ENCODE measurements around the gene AADAT. TPM values are rescaled to one million over a fixed set of nuclear protein-coding genes. Genes with fewer than 3 reads are reported as not detected.
"Not testable (repeated sequence)": the region's sequence is repeated elsewhere in the genome, so short reads cannot be mapped to it uniquely, and the experiment has no call there.

Gene AADAT
- 6.0 TPM for total RNA-seq (ENCODE audit: insufficient read depth, low replicate concordance)

DNA sequence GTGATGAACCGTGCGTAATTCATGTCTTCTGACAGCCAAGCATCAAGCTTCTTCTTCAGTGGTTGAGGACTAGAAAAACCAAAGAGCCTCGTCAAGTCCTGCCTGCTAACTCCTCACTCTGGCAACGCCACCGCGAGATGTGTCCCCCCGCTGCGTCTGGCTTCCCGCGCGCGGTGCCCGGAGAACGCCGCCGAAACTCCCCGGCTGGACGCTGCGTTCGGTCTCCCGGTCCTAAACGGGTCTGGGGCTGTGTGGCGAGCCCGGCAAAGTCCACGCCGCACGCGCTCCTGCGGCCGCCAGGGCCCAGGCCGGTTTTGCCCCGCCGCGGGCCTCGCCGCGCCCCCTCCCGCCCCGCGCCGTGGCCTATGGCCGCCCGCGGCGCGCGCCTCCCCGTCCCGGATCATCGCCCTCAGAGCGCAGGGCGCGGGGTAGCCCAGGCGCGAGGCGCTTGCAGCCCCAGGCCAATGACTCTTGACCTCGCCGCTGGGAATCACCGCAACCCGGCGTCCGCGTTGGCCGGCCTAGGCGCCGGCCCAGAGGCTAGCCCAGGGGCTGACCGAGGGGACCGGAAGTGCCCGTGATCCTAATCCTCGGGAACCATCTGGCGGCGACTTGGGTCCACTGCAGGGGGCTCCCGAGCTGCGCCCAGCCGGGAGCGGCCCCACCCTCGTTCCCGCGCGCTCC is at the start of gene AADAT:
Gene AADAT, minus strand, starts transcription at position 289 of the 684 bp plus-strand sequence. Its CDS starts 266 bp downstream, at position 23.
- DNase-seq (ENCODE audit: low spot score): peak; percentile 76

DNA sequence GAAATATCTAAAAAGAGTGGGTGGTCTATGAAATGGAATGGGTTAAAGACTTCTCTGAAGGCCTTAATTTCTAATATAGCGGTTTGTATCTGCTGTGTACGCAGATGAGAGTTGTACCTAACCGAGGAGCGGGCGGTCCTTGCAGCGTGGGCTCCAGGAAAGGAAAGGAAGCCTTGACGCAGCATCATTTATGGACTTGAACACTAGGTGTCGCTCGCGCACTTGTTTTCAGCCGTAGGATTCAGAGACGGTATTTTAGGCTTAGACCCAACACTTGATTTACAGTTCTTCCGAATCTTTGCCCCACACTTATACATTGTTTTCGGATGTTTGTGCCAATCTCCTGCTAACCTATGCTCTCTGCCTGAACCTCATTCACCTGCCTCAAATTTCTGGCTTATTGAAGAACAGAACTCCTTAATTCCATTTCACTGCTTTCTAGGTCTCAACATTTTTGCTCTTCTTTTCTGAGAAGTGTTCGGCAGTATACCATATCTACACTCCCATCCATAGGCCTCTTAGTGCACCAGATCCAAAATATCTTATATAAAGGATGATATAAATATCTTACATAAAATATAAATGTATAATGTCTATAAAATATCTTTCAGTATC is 48.9 kb upstream of the AADAT start:
- DNase-seq (ENCODE audit: low spot score): peak; percentile 78

DNA sequence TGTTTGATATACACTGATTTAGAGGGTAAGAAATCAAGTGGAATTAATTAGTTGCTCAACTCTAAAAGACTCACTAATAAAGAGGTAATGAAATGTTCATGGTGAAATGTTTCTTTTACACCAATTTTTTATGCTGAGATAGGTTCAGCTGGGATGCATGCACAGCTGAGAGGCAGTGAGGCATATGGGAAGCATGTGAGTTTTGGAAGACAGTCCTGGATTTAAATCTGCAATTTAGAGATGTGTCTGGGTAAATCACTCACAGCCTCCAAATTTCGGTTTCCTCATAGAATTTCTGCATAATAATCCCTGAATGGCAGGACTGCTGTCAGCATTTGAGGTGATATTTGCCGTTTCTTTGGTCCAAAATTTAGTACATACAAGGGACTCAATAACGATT is 48.2 kb upstream of the AADAT start:
- no peak for DNase-seq (ENCODE audit: low spot score)

DNA sequence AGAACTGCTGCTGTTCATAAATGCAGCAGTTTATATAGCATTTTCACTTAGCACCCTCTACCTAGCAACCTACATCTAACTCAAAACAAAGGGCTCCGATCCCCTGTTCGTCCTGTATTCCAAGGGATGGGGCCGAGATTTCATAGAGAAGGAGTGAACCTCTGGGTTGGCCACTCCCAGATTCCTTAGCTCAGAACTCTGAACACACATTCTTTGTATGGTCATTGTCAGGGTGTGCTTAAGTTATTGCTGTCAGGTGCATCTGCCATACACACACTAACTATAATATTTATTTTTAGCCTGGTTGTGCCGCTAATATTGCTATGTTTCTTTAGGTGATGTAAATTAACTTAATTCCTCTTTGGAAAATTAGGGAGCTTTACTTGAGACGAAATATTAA is 47.7 kb upstream of the AADAT start:
- DNase-seq (ENCODE audit: low spot score): no peak

DNA sequence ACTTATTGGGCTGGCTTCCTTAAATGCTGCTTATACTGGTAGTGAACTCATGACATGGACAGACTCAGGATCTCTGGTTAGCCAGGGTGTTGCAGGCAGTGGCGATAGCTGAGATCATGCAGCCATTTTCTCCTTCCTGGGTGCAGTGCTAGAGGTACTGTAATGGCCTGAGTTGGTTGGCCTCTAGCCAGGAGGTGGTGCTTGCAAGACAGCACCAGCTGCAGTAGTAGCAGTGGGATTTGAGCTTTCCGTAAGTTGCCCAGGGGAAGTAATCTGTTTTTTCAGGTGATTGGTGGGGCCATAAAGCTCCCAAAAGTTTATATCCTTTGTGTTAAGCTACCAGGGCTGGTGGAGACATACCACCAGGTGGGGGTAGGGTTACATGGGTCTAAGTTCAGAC is 45.1 kb upstream of the AADAT start:
- DNase-seq (ENCODE audit: low spot score): no peak

DNA sequence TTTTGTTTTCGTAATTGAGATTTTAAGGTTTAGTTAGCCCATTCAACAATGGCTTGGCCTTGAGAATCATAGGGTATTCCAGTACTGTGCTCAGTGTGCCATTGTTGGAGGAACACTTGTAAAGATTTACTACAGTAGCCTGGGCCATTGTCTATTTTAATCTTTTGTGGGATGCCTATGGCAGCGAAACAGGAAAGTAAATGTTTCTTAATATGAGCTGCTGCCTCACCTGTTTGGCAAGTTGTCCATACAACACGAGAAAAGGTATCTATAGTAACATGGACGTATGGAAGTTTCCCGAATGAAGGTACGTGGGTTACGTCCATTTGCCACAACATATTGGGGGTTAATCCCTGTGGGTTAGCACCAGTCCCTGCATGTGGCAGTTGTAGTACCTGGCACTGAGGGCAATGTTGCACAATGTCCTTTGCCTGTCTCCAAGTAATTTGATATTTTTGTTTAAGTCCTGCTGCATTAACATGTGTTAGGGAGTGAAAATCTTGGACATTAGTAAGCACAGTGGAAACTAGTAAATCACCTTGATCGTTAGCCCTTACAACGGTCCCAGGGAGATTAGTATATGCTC is 38.6 kb upstream of the AADAT start:
- DNase-seq (ENCODE audit: low spot score): no peak

DNA sequence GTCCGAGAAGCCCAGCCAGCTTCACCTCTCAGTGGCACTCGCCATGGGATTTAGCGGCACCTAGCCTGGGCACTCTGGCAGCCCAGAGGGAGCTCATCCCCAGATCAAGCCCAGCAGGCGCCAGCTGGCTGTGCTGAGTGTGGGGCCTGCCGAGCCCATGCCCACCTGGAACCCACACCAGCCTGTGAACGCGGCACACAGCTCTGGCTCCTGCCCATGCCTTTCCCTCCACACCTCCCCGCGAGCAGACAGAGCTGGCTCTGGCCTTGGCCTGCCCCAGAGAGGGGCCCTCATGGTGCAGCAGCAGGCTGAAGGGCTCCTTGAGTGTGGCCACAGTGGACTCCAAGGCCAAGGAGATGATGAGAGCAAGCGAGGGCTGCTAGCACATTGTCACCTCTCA is 38.0 kb upstream of the AADAT start:
- no peak for DNase-seq (ENCODE audit: low spot score)

DNA sequence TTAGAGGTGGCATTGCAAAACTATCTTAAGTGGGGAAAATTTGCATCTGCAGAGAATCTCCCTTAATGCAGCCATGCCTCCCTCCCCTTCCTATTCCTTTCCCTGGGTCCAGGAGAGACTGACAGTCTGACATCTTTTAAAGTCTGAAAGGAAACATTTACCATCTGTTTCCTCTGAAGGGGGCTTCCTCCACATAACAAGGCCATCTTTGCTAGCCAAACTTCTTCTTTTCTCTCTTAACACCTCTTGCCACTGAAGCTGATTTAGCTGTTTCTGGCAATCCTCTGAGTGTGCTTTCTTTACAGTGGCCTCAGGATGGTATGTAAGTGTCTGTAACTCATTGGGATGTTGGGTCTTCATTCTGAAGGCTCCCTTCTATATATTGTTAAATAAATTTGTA is 34.6 kb upstream of the AADAT start:
- DNase-seq (ENCODE audit: low spot score): no peak

DNA sequence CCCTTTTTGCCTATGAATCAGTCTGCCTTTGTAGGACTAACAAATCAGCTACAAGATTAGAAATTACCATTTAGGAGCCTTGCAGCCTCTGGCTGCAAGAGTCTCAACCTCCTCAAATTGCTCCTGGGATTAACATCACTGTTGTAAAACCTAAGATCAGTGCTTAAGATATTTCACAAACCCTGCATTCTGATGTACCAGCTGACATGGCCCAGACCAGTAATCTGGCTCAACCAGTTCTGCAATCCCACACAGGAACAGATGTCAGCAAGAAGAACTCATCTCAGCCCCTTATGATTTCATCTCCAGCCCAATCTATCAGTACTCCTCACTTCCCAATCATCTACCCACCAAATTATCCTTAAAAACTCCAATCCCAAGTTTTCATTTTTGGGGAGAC is 32.5 kb upstream of the AADAT start:
- peak; percentile 63 for DNase-seq (ENCODE audit: low spot score)

DNA sequence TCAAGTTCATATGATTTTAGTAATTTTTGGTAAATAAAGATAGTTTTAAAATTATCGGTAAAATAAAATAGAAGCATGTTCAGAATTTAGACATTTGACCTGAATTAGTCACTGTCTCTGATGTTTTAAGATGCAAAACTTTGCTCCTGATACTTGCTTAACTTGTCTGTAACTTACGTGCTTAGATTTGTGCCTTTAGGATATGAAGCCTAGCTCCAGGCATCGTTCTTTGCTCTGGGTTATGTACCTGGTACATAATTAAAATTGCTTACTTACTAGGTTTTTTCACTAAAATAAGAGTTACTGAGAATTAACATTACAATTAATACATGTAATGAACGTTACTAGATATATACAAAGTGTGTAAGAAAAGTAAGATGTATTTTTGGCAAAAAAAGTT is 24.9 kb upstream of the AADAT start:
- DNase-seq (ENCODE audit: low spot score): peak; percentile 14

DNA sequence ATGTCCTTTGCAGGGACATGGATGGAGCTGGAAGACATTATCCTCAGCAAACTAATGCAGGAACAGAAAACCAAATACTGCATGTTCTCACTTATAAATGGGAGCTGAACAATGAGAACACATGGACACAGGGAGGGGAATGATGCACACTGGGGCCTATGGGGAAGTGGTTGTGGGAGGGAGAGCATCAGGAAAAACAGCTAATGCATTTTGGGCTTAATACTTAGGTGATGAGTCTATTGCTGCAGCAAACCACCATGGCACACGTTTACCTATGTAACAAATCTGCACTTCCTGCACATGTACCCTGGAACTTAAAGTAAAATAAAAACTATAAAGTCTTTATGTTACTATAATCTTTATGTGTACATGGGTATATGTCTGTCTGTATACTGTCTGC is 24.4 kb upstream of the AADAT start:
- DNase-seq (ENCODE audit: low spot score): not testable (repeated sequence)

DNA sequence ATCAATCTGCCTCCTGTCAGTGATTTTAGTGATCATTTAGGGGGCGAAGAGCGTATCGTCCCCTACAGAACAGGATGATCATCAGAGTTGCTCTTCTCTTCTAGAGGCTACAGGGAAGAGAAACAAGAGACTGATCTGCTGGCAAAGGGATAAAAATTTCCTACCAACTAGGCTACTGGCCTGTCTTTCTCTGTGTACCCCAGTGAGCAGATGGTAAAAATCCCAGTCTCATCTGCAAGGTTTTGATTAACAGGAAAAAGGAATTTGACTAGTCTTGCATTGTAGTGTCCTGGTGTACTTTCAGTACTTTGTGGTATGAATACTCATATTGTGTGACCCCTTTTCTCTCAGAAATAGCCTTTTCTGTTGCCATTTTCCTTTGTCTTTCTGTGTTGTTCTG is 21.8 kb upstream of the AADAT start:
- no peak for DNase-seq (ENCODE audit: low spot score)

DNA sequence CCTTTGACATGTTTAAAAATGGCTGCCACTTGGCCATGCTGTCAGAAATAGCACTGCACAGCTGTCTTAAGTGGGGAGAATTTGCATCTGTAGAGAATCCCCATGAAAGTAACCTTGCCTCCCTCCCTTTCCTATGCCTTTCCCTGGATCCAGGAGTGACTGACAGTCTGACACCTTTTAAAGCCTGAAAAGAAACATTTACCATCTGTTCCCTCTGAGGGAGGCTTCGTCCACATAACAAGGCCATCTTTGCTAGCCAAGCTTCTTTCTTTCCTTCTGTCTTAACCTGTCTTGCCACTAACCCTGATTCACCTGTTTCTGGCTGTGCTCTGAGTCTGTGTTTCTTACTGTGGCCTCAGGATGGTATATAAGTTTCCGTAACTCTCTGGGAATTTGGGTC is 21.3 kb upstream of the AADAT start:
- DNase-seq (ENCODE audit: low spot score): no peak

DNA sequence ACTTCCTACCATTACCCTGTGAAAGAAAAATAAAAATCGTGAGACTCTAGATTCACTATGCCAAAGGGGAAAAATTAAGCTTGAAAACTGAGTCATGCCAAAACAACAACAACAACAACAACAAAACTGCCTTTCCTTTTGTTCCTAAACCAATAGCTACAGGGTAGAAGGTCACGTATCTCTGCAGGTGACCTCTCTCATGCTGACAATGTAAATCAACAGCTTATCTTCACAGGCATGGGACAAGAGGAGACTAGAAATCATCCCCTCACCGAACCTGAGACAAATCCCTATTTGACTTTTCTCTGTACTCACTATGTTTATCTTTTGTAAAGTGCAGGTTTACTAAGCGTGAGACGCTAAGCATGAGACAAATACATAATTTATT is 20.5 kb upstream of the AADAT start:
- DNase-seq (ENCODE audit: low spot score): no peak

DNA sequence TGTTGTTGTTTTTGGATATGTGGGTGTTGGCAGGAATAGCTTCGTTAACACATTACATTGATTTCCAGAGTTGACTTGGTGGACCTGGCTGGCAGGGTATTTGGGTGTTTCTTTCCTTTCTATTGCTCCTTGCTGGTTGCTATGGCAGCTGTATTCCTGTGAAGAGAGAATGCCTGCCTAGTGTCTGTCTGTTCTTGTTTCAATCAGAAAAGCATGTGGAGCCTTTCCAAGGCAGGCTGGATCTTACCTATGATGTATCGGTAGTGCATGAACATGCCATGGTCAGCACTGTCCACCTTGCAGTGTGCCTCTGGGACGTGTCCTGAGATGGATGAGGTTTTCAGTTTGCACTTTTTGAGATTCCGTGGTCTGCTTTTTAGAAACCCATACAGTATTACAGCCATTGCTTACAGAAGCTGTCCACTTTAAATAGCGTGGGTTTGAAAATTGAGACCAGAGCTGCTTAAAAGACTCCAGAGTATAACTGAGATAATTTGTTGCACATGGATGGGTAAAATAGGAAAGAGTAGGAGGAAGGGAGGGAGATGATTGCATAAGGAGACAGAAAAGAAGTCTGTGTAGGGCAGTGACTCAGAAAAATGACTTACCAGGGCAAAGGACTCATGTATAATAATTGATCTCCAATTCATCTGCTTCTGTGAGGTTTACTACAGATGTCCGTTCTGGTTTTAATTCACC is 20.0 kb upstream of the AADAT start:
- DNase-seq (ENCODE audit: low spot score): peak; percentile 20

DNA sequence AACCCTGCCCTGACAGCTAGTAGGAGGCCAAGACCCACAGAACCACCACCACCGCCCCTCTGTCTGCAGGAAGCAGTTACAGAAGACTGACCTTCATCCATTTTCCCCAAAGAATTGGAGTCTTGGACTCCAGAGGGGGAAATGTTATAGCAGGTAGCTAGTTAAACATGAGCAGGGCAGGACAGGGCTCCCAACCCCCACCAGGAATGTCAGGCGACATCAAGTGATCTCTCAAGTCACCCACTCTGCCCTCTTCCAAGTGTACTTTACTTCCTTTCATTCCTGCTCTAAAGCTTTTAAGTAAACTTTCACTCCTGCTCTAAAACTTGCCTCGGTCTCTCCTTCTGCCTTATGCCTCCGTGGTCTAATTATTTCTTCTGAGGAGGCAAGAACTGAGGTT is 17.1 kb upstream of the AADAT start:
- DNase-seq (ENCODE audit: low spot score): no peak

DNA sequence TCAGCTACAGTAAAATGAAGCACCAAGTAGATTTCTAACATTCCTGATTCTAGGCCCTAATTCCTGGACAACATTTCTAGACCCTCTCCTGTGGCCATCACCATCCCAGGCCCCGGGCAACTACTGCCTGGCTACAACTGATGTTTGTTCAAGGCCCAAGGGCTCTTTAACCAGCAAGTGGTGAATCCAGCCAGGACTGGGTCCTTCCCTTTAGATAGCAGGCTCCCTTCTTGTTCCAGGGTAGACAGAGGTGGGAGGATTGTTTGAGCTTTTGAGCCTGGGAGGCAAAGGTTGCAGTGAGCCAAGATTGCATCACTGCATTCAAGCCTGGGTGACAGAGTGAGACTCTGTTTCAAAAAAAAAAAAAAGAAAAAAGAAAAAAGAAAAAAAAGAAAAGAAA is 12.7 kb upstream of the AADAT start:
- DNase-seq (ENCODE audit: low spot score): no peak

DNA sequence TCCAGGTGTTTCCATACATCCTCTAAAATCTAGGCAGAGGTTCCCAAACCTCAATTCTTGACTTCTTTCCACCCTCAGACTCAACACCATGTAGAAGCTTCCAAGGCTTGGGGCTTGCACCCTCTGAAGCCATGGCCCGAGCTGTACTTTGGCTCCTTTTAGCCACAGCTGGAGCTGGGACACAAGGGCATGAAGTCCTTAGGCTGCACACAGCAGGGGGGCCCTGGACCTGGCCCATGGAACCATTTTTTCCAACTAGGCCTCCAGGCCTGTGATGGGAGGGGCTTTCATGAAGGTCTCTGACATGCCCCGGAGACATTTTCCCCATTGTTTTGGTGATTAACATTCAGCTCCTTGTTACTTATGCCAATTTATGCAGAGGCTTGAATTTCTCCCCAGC is 8.4 kb upstream of the AADAT start:
- DNase-seq (ENCODE audit: low spot score): not testable (repeated sequence)

DNA sequence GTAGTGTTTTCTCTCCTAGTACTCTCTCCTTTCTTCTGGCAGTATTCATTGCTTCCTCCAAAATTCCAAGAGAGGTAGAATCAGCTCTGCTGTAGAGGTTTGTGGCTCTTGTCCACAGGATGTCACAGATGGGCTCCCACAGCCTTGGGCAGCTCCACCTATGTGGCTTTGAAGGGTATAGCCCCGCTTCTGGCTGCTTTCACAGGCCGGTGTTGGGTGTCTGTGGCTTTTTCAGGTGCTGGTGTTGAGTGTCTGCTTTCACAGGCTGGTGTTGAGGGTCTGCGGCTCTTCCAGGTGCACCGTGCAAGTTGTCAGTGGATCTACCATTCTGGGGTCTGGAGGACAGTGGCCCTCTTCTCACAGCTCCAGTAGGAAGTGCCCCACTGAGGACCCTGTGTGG is 7.9 kb upstream of the AADAT start:
- DNase-seq (ENCODE audit: low spot score): no peak

DNA sequence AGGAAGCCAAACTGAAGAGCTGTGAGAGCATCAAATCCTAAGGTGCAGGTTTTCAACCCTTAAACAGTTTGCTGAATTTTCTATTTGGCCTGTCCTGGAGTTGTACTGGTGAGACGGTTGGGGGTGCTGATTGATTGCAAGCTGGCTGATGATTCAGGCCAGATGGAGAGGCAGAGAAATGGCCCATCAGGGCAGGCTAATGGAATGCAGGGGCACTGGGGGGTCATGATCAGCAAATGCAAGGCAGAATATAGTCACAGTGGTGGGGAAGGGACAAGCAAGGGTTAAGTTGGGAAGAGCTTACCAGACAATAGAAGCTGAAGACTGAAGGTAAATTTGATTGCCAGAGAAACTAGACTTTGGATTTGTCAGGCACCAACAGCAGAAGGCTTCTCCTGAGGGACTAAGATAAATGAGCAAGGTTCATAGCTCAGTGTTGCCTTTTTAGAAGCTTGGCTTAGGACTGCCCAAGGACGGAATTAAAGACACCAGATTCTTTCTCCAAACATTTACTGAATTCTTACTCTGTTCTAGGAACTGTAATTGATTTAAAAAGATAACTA is 4.3 kb upstream of the AADAT start:
- DNase-seq (ENCODE audit: low spot score): no peak

DNA sequence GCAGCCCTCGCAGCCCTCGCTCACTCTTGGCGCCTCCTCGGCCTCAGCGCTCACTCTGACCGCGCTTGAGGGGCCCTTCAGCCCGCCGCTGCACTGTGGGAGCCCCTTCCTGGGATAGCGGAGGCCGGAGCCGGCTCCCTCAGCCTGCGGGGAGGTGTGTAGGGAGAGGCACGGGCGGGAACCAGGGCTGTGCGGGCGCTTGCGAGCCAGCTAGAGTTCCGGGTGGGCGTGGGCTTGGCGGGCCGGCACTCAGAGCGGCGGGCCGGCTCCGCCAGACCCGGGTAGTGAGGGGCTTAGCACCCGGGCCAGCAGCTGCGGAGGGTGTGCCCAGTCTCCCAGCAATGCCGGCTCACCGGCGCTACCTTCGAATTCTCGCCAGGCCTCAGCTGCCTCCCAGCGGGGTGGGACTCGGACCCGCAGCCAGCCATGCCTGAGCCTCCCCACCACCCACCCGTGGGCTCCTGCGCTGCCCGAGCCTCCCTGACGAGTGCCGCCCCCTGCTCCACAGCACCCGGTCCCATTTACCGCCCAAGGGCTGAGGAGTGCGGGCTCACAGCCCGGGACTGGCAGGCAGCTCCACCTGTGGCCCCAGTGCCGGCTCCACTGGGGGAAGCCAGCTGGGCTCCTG is 1.4 kb upstream of the AADAT start:
- no peak for DNase-seq (ENCODE audit: low spot score)

All from umbilical cord (tissue), 2 donors.